ENCODE data around the gene GAS2. TPM values are rescaled to one million over a fixed set of nuclear protein-coding genes. Genes with fewer than 3 reads are reported as not detected.

GAS2 gene
- polyA plus RNA-seq, 3 donors: 0.52 to 4.7 (median 0.56) TPM

DNA sequence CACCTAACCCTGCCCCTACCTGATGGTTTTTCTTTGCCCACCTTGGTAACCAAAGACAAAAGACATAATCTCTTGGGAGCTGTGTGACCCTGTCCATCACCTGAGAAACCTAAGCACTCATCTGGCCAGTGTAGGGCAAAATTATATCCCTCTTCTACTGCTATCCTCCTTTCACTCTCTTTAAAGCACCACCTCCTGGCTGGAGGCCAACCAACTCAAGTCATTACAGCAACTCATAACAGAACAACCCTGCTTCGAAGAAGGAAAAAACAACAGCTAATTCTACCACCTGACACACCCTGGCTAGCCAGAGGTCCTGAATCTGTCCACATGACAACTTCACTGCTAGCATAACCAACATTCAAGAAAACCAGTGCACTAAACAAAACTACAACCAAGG, 45.5 kb downstream of the GAS2 start:
- WGBS, 3 donors: 30 to 68% (median 41%) methylated on average over 1 of the region's 1 CpG
- no peak overlapping the region for H3K27ac ChIP-seq (ENCODE audit: low read depth, low read length)

DNA sequence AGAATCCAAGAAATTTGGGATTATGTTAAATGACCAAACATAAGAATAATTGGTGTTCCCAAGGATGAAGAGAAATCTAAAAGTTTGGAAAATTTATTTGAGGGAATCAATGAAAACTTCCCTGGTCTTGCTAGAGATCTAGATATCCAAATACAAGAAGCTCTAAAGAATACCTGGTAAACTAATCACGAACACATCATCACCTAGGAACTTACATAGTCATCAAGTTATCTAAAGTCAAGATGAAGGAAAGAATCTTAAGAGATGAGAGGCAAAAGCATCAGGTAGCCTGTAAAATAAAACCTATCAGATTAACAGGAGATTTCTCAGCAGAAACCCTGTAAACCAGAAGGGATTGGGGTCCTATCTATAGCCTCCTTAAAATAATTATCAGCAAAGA, 46.9 kb downstream of the GAS2 start:
- 89 to 100% (median 90%) methylated on average over 1 of the region's 1 CpG for WGBS, 3 donors
- no peak overlapping the region for H3K27ac ChIP-seq (ENCODE audit: low read depth, low read length)

DNA sequence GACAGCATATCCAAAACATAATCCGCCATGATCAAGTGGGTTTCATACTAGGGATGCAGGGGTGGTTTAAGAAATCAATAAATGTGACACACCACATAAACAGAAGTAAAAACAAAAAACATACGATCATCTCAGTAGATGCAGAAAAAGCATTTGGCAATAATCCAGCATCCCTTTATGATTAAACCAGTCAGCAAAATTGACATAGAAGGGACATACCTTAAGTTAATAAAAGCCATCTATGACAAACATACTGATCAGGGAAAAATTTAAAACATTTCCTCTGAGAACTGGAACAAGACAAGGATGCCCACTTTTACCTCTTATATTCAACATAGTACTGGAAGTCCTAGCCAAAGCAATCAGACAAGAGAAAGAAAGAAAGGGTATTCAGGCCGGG, 49.6 kb downstream of the GAS2 start:
- H3K27ac ChIP-seq (ENCODE audit: low read depth, low read length): no peak overlapping the region
- WGBS, 3 donors: 86 to 93% (median 88%) methylated on average over 3 of the region's 3 CpGs

DNA sequence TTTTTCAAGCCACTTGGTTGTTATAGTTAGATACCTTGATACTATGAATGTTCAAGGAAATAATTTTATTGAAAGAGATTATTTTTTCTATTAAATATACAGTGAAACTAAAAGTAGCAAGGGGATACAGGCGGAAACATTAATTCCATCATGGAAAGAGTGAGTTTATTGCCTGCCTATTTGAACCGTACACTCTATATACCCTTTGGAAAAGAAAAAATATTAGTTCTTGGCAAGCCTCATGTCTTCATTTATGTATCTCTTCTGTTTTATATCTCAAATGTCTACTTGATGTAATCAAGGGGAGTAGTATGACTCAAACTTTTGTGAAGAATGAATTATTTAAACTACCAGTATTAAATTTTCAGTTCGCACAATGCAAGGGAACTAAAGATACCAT, 54.0 kb downstream of the GAS2 start:
- no peak overlapping the region for H3K27ac ChIP-seq (ENCODE audit: low read depth, low read length)
- 66 to 86% (median 67%) methylated on average over 3 of the region's 3 CpGs for WGBS, 3 donors

DNA sequence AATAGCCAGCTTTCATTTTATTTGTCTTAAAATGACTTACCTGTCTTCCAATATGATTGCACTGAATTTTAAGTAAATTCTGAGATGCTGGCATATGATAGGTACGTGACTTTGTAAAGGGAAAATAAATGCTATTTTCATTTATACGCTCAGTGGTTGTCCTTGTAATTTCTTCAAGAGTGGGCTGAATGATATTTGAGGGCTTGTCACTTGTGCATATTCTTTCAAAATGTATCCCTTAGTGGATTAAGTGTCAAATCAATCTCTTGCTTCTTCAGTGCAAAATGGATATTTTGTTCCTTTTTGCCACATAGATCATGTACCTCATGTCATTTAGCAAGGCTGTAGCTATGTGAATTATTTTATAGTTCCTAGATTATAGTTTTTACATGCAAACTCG, 56.9 kb downstream of the GAS2 start:
- H3K27ac ChIP-seq (ENCODE audit: low read depth, low read length): no peak overlapping the region
- WGBS, 3 donors: 88 to 92% (median 91%) methylated on average over 3 of the region's 3 CpGs

DNA sequence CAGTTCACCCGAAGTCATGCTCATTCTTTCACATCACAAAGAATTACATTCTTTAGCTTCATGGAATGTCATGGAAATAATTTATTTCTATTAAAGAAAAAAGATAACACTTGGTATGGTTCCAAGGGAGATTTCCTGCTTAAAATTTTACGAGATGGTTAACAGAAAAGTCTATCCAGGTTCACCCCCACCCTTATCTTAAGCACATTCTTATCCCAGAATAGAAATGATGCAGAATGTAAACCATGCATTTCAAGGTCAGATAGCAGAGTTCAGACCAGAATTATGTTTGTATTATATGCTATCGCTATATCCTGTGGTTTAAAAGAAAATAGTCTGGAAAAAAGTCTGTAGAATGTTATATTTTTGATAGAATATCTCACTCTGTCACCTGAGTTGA, 58.7 kb downstream of the GAS2 start:
- WGBS, 3 donors: 15 to 46% (median 45%) methylated on average over 3 of the region's 3 CpGs
- H3K27ac ChIP-seq (ENCODE audit: low read depth, low read length): no peak overlapping the region

DNA sequence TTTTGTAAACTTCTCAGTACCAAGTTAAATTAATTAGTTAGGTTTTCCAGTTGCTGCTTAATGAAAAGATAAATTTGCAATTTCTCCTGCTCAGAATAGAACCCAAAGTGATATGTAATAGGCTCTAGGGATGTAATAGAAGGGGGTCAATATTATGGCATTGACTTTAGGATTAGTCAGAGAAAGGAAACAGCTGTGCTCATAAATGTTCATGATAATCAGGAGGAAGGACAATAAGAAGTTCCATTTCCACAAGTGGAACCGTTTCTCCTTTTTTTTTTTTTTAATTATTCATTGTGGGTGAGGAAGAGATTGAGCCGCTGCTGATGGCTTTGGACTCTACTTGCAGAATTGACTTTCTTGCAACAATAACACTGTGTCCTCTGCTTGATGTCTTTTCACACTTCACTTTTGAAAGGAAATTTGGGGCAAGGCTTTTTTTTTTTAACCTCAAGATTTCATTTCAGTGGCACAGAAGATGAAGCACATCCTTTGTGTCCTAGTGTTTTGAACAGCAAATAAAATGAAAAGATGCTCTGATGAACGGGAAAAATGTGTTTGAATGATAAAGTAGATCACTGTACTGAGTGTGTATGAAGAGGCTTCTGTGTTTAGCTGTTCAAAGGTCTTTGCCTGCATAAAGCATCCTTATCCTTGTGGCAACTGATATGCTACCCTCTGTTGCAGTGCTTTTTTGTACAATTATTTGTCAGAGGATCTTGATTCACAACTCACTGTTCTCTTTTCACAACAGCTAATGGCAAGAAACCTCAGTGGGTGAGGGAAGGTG, 62.4 kb downstream of the GAS2 start:
- 40 to 55% (median 51%) methylated on average over 3 of the region's 3 CpGs for WGBS, 3 donors
- no peak overlapping the region for H3K27ac ChIP-seq (ENCODE audit: low read depth, low read length)

DNA sequence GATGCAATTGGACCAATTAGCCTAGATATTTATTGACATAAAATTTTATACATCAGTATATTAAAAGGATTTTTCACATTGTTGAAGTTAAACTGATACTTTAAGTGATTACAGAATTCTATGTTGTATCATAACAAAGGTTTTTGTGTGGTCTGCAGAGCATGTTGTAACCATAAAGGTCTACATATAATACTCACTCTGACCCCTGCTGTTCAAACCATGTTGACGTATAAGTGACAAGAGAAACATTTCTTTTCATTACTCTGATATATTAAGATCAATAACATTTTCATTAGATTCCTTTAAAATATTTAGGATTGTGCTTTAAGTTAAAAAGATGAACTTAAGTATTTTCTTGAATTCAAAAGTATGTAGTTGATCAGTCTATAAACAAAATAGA, 63.9 kb downstream of the GAS2 start:
- WGBS, 3 donors: 0 to 66% (median 26%) methylated on average over 1 of the region's 1 CpG

DNA sequence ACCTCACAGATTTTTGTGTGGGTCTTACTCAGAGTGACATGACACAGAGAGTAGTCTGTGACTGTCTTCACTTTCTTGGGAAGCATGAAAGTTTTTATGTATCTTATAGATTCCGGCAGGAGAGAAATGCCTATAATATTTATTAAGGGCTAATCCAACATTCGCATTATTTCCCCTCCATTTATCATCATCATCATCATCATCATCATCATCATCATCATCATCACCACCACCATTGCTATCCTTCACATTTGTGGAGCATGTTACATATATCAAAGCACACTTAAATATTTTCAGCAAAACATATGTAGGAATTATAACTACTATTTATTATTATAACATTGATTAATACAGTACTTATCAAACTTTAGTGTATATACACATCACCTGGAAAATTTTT, 66.2 kb downstream of the GAS2 start:
- H3K27ac ChIP-seq (ENCODE audit: low read depth, low read length): no peak overlapping the region
- 47 to 95% (median 76%) methylated on average over 2 of the region's 2 CpGs for WGBS, 3 donors

More for the DNA sequence above, 63.9 kb downstream of the GAS2 start:
- H3K27ac ChIP-seq (ENCODE audit: low read depth, low read length): no peak overlapping the region

DNA sequence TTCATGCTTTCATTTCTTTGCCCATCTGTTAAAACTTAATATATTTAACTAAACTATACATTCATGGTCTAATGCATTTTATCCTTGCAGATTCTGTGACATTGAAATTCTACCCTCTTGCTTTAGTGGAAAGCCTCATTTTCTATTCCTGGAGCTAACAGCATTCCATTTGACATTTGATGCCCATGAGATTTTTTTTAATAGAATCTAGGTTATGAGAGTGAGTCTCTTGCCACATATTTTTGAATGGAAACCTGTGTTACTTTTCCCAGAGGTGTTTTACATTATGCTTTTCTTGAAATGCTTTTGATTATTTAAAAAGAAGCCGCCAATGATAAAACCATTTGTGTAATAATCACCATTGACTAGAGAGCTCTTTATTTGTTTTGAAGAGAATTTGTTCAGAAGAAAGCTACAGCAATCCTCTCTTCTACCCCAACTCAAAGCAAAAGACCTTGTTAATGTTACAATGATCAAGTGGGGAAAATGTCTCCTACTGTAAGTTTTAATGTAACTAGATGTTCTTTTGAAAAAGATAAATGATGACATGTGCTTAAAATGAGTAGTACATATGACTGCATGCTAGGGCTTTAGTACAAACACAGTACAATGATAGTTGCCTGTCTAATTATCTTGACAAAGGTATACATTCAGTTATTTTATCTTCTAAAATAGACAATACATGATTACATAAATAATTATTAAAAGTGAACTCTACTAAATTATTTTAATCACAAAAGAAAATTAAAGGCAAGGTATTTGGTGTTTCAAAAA, 67.3 kb downstream of the GAS2 start:
- WGBS, 3 donors: 70 to 86% (median 80%) methylated on average over 1 of the region's 1 CpG
- no peak overlapping the region for H3K27ac ChIP-seq (ENCODE audit: low read depth, low read length)

DNA sequence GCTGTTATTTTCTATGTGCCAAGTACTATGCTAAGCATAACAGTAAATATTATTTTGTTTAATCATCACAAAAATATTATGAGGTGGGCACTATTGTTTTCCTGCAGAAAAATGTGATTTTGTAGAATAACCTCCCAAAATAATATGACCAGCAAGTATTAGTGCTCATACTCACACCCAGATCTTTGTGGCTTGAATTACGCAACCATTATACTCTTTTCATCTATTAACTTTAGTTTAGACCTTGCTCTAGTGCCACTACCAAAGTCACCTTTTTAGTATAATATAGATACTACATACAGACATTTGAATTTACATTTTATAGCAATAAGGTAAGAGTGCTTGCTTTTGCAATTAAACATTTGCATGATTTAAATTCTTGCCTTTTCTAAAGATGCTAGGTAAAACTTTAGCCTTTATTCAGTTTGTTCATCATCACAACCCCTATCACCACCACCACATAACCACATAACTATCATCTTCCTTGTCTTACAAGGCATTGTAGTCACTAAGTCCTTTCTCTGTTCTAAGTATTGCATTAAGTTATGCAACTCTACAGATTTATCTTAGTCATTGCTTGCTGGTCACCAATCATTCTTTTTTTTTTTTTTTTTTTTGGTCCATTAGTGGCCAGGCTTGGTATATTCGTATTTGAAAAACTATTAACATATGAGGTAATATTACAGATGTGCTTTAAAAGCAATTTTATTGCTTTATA, 68.4 kb downstream of the GAS2 start:
- no peak overlapping the region for H3K27ac ChIP-seq (ENCODE audit: low read depth, low read length)
- 81 to 94% (median 86%) methylated on average over 2 of the region's 2 CpGs for WGBS, 3 donors

DNA sequence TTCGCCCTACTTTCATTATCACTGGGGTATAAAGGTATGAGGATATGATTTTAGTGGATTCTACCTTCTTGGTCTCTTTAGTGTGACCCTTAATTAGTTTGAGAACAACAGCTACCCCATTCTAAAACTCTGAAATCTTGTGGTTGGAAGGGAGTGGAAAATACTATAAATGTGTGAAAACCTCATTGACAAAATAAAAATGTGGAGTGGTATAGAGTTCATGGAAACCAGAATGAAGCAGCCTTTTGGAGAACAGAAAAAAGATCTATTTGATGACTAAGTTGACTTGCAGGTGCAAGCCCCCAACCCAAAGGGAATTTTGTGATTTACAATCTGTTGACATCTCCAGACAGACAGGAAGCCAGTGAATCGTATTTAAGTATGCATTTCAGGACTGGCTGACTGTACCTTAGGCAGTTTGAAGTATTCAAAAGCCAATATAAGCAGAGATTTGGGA, 75.8 kb downstream of the GAS2 start:
- H3K27ac ChIP-seq (ENCODE audit: low read depth, low read length): no peak overlapping the region
- WGBS, 3 donors: 53 to 83% (median 54%) methylated on average over 2 of the region's 2 CpGs

DNA sequence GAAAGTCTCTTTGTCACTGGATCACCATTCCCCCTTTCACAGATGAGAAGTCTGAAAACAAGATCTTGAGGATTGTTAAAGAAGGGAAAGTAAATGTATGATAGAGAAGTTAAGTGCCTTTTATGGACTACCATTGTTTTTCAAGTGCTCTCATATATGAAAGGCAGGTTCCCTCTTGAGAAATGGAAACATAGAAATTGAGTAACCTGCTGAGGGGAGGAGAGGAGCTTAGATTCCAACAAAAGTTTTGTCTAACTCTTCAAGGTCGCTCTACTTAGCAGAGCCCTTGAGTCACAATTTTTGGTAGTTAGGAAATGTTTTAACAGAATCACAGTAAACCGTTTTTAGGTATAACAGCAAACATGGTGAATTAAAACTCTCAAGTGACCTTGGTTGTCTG, 83.1 kb downstream of the GAS2 start:
- WGBS, 3 donors: 79 to 81% (median 79%) methylated on average over 2 of the region's 2 CpGs
- H3K27ac ChIP-seq (ENCODE audit: low read depth, low read length): no peak overlapping the region

DNA sequence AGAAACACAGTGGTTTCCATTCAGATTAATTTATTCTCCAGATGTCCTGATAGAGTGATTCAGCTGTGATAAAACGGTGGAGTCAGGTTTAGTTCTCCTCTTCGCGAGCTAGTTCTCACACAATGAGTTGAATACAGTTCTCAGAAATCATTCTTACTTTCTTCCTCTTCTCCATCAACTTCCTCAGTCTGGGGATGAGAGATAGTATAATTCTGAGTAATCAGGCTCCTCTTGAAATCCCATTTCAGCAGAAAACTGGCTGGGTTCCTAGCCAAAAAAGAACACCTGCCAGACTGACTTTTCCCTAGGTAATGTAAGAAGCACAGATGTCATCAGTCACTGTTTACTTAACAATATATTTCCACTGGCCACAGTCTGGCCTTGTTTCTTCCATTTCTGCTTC, 86.5 kb downstream of the GAS2 start:
- H3K27ac ChIP-seq (ENCODE audit: low read depth, low read length): no peak overlapping the region
- 28 to 75% (median 34%) methylated on average over 3 of the region's 3 CpGs for WGBS, 3 donors

DNA sequence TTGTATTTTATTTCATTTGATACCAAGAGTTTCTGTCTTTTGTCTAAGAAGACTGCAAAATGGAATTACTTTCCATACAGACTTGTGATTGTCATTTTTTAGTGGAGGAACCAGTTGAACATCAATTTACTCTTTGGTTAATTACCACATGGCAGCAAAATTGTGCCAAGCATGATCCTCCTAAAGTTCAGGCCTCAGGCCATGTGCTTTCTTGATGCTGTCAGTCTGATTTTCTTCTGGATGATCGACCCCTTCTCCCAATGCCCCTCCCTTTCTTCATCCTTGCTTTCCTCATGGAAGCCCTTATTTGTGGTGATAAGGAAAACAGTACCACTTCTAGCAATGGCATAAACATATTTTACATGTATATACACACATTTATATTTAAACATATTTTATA, 87.0 kb downstream of the GAS2 start:
- WGBS, 3 donors: 77 to 88% (median 86%) methylated on average over 1 of the region's 1 CpG

DNA sequence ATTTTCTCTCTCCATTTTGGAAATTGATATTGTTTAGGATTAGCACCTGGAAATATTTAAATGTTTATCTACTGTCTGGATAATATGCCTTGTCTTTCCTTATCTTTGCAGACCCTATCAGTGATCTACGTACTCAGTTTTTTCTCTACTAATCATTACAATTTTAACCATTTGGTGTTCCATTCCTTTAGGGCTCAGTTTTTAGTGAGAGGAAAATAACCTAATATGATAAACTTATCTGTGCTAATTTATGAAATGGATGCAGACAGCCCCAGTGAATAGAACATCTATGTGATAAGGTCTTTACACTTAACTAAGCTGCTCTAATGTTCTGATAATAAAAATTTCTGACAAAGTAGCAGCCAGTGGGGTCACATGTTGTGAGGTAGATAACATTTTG, 94.7 kb downstream of the GAS2 start:
- no peak overlapping the region for H3K27ac ChIP-seq (ENCODE audit: low read depth, low read length)
- 32 to 82% (median 75%) methylated on average over 1 of the region's 1 CpG for WGBS, 3 donors

More for the DNA sequence above, 87.0 kb downstream of the GAS2 start:
- H3K27ac ChIP-seq (ENCODE audit: low read depth, low read length): no peak overlapping the region

DNA sequence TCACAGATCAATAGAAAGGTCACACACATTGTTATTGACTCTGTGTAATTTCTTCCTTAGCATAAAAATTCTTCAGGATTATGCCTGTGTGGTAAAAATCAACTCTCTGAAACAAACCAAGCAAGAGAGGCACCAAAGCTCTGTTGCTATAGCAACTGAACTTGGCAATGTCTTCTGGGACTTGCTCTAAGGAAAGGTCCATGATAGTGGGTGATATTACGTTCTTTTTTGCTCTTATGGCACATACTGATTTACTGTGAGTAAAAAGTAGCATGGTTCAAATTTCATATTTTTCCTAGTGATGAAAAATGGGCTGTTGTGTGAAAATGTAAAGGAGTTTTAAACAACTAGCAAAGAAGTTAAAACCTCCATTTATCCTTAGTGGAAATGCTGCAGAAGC, 96.8 kb downstream of the GAS2 start:
- 64 to 79% (median 65%) methylated on average over 1 of the region's 1 CpG for whole genome bisulfite sequencing, 3 donors
- no peak overlapping the region for H3K27ac ChIP-seq (ENCODE audit: low read depth, low read length)

DNA sequence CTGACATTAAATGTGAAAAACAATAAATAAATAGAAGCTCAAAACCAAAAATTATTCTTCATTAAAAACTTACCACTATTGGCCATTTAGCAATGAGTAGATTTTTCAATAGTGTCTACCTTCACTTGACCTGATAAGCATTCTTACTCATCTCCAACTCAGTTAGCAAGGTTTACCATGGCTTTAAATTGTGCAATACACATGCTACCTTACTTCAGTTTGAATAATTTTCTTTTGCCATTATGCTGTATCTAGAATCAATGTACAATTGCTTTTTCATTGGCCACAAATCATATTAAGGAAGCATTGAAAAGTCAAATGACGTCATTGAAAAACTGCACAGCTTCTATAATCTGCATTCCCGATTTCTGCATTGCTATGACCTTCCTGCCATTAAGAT, 98.3 kb downstream of the GAS2 start:
- 86 to 95% (median 91%) methylated on average over 2 of the region's 2 CpGs for WGBS, 3 donors
- no peak overlapping the region for H3K27ac ChIP-seq (ENCODE audit: low read depth, low read length)

DNA sequence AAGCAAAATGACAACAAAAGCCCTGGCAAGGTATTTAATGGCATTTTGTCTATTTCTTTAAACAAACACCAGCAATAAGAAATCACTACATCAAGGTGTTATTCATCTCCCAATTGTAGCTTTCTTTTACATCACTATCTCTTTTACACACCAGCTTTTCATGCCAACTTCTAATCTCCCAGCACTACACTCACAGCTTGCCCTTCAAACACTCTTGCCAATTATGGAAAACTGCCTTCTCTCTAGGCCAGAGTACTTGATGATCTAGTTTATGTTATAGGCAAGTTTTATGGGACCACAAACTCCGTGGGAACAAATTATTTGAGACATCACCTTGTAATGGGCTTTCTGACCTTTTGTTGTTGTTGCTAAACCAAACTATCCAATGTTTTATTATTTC, 101.9 kb downstream of the GAS2 start:
- WGBS, 3 donors: 60 to 84% (median 81%) methylated on average over 1 of the region's 1 CpG
- no peak overlapping the region for H3K27ac ChIP-seq (ENCODE audit: low read depth, low read length)

Measured in adipose tissue (tissue), 3 donors.